ENCODE results near the gene TMEM208.
A peak's percentile ranks its signal among the peaks of the same experiment; 100 is the strongest.

TMEM208 gene

DNA sequence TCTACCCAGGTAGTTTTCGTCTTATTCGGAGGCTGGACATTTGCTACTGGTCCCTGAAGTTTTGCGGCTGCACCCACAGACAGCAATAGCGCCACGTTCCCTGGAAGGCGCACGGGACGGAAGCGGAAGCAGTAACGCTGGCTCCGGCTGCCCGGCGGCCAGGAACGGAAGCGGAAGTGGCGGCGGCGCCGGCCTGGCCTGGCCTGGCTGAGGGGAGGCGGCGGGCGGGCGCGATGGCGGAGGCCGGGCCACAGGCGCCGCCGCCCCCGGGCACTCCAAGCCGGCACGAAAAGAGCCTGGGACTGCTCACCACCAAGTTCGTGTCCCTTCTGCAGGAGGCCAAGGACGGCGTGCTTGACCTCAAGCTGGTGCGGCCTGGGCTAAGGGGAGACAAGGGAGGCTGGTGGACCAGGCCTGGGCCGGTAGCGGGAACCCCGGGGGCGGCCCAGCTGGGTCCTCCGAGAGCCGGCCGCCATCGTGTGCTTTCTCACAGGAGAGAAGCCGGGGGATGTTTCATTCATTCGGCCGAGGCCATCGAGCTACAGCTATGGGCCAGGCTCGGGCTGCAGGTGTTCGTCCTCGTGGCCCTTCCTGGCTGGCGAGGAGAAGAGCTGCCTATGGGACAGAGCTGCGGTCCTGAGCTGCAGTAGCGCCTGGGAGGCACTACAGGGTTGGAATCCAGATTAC is 34.8 kb upstream of the TMEM208 start, which contains the start of gene E2F4:
Gene E2F4, plus strand, starts transcription at position 161 of the 687 bp plus-strand sequence. Its CDS starts 73 bp downstream, at position 234.
- peak; percentile 90 for DNase-seq

DNA sequence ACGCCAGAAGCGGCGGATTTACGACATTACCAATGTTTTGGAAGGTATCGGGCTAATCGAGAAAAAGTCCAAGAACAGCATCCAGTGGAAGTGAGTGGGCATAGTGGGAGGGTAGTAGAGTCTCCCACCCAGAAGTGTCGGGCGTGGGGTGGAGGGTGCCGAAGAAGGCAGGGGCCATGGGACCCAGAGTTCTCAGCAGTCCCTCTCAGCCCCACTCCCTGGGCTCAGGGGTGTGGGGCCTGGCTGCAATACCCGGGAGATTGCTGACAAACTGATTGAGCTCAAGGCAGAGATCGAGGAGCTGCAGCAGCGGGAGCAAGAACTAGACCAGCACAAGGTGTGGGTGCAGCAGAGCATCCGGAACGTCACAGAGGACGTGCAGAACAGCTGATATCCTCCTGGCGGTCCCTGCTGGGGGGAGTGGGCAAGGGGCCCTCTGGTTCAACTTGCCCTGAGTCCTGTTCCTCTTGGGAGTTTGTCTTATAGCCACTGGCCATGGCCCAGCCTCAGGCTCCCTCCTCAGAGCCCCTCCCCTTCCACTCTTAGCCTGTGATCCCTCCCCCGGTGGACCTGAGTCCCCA is 34.1 kb upstream of the TMEM208 start:
- DNase-seq = no peak

DNA sequence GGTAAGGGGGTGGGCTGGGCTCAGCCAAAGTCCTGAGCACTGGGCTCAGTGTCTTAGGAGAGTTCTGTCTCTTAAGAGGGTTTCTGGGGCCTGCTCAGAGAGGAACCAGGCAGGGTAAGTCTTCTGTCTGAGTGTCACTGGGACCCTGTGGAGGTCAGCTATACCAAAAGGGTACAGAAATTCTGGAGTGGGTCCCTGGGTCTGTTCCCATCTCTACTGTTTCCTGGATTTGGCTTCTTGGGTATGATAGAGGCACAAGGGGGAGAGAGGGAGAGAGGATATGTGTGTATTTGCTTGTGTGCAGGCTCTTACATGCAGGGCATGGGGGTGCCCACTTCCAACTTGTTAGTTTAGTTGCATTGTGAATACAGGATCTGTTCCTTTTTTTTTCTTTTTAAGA is 33.4 kb upstream of the TMEM208 start:
- no peak for DNase-seq

DNA sequence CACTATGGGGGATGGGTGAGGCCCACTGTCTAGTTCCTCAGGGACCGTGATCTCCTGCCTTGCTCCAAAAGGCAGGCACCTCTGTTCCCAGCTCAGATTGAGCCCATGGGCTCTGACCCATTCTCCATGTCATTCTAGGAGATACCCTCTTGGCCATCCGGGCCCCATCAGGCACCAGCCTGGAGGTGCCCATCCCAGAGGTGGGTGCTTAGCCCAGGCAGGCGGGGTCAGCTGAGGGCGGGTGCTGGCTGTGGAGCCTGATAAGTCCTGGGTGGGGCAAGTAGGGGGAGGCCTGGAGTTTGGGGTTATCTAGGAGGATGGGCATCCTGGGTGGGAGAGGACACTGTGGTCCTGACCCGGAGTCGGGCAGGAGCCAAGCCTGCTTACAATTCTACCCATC is 32.7 kb upstream of the TMEM208 start:
- no peak for DNase-seq

DNA sequence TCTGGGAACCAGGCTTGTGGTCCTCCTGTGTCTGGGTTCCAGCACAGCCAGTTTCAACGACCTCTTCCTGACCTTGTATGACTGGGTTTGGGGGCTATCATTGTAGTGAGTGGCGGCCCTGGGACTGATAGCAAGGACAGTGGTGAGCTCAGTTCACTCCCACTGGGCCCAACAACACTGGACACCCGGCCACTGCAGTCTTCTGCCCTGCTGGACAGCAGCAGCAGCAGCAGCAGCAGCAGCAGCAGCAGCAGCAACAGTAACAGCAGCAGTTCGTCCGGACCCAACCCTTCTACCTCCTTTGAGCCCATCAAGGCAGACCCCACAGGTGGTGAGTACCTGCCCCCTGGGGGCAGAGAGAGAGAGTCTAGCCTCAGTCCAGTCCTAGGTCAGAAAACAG is 31.3 kb upstream of the TMEM208 start:
- no peak for DNase-seq

DNA sequence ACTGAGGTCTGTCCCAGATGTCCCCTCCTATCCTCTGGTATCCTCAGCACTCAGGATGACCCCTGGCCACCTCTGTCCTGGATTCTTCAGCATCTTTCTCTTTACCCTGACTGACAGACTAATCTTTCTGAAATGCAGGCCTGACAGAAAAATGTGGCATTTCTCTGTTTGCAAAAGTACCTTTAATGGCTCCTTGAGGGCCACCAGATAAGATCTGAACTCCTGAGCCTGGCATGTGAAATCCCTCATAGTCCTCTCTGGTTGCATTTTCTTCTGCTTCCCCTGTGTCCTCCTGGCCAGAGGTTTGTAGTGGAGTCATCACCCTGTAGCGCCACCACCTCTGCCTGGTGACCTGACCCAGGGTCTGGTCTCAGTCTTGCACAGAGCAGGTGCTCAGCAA is 30.0 kb upstream of the TMEM208 start:
- DNase-seq = no peak

DNA sequence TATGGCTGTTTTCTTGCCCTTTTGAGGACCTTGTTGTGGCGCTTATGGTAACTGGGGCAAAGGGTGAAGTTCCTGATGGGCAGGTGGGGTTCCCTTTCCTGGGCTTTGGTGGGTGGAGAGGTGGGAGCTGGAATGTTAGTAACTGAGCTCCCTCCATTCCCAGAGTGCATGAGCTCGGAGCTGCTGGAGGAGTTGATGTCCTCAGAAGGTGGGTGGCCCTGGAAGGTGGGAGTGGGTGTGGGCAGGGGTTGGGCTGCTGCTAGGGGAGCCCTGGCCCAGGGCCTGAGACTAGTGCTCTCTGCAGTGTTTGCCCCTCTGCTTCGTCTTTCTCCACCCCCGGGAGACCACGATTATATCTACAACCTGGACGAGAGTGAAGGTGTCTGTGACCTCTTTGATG is 29.2 kb upstream of the TMEM208 start:
- no peak for DNase-seq

DNA sequence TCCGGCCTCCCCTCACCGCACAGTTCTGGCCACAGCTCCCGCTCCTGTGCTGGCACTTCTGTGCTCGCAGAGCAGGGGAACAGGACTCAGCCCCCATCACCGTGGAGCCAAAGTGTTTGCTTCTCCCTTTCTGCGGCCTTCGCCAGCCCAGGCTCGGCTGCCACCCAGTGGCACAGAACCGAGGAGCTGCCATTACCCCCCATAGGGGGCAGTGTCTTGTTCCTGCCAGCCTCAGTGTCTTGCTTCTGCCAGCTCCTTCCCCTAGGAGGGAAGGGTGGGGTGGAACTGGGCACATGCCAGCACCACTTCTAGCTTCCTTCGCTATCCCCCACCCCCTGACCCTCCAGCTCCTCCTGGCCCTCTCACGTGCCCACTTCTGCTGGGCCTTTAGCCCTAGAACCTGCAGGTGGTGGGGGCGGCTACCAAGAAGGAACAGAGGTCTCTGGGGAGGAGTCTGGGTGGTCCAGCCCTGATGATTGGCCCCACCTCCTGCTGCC is 28.6 kb upstream of the TMEM208 start:
- peak; percentile 26 for DNase-seq

DNA sequence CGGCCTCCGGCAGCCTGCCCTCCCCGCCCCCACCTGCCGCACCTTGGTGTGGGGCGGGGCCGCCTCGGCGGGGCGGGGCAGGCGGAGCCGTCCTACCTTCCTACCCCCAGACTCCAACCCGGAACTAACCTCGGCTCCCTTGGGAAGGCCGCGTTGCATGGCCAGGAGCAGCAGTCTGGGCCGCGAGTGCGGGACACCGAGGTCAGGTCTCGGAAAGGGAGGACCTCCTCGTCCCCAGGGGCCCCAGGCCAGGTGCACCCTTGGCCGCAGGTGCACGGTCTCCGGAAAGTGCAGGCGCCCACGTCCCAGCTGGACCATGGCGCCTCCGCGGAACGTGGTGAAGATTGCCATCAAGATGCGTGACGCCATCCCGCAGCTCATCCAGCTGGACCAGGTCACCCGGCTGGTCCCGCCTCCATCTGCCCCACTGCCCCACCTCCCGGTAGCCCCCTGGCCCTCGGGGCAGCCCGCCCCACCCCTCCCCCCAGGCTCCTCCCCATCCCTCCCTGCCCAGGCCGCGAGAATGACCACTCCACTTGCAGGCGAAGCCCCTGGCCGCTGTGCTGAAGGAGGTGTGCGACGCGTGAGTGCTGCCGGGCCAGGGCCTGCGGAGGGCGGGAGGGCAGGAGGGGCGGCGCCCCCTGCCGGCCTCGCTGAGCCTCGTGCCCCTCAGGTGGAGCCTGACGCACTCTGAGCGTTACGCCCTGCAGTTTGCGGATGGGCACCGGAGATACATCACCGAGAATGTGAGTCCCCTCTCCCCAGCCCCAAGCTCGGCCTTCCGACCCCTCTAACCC is 27.7 kb upstream of the TMEM208 start, which contains the start of gene ELMO3:
Gene ELMO3, plus strand, starts transcription at position 121 of the 797 bp plus-strand sequence. Its CDS starts 196 bp downstream, at position 317.
- DNase-seq = no peak

DNA sequence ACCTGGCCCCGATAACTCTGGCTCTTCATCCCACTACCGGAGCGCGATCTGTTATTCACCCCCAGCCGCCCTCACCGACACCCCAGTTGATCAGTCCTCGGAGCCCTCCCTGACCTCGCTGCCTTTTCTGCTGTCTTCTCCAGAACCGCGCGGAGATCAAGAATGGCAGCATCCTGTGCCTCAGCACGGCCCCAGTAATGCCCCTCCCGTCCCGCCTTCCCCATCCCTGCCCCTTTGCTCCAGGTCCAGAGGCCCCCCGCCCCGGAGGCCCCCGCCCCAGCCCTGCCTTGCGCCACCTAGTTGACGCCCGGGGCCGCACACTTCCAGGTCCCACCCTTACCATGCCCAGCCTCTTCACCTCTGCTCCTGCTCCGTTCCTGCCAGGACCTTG is 27.1 kb upstream of the TMEM208 start:
- DNase-seq = no peak

DNA sequence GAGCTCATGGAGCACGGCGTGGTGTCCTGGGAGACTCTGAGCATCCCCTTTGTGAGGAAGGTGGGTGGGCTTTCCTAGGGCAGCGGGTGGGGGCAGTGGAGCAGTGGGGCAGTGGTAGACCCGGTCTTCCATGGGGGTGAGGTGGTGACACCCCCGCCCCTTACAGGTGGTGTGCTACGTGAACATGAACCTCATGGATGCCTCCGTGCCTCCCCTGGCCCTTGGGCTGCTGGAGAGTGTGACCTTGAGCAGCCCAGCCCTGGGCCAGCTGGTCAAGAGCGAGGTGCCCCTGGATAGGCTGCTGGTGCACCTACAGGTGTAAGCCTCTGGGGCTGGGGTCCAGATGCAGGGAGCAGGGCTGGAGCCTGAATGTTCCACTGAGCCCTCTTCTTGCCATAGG is 26.4 kb upstream of the TMEM208 start:
- DNase-seq = no peak

DNA sequence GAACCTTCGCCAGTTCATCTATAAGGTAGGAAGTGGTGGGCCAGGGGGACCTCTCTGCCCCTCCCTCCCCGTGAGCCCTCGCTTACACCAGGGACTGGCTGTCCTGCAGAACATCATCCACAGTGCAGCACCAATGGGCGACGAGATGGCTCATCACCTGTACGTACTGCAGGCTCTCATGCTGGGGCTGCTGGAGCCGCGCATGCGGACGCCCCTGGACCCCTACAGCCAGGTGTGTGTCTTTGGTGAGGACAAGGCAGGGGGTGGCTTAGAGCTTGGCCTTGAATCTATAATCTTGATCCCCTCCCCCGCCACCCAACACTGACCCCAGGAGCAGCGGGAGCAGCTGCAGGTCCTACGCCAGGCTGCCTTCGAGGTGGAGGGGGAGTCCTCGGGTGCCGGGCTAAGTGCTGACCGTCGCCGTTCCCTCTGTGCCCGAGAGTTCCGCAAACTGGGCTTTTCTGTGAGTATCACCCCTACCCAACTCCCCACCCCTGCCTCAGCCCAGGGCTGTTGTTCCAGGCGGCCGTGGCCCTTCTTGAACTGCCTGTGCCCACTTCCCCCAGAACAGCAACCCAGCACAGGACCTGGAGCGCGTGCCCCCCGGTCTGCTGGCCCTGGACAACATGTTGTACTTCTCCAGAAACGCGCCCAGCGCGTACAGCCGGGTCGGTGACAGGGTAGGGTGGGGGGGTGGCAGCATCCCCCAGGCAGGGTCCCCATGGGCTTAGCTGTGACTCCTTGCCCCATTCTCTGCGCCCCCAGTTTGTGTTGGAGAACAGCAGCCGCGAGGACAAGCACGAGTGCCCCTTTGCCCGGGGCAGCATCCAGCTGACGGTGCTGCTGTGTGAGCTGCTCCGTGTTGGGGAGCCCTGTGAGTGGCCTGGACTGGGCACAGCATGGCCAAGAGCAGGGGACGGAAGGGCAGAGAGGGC is 25.3 kb upstream of the TMEM208 start:
- DNase-seq = no peak

DNA sequence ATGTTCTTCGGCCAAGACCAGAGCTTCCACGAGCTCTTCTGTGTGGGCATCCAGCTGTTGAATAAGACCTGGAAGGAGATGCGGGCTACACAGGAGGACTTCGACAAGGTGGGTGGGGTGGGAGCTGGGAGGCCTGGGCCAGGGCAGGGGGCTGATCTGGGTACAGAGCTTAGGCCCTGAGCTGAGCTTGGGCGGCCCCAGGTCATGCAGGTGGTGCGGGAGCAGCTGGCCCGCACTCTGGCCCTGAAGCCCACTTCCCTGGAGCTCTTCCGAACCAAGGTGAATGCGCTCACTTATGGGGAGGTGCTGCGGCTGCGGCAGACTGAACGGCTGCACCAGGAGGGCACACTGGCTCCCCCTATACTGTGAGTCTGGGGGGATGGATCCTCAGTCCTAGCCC is 24.5 kb upstream of the TMEM208 start:
- DNase-seq = no peak

DNA sequence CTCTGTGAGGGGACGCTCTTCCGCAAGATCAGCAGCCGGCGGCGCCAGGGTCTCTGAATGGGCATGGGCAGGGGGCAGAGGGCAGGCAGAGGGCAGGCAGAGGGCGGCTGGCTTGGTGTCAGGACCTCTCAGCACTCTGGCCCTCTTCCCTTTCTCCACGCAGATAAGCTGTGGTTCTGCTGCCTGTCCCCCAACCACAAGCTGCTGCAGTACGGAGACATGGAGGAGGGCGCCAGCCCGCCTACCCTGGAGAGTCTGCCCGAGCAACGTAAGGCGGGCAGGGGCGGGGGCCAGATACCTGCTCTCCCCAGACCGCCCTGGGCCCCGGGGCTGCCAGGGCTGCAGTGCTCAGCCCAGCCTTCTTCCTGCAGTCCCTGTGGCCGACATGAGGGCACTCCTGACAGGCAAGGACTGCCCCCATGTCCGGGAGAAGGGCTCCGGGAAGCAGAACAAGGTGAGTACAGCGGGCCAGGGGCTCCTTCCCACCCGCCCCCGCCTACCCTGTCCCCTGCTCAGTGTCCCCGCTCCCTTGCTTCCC is 23.9 kb upstream of the TMEM208 start:
- no peak for DNase-seq

DNA sequence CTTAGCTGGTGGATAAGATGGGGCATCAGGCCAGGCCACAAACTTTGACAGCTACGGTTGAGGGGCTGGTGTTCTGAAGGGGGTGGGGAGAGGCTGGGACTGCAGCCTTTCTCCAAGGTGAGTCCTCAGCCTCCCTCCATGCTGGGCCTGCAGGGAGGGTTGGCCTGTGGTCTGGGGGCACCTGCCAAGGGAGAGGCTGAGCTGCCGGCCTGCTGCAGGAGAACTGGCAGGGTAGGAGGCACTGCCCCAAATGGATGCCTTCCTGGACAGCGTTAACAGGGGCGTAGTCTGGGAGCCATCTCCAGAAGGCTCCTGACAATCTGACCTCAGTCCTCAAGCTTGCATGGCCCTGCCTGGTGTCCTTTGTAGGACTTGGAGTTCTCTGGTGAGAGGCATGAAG is 22.9 kb upstream of the TMEM208 start:
- no peak for DNase-seq

DNA sequence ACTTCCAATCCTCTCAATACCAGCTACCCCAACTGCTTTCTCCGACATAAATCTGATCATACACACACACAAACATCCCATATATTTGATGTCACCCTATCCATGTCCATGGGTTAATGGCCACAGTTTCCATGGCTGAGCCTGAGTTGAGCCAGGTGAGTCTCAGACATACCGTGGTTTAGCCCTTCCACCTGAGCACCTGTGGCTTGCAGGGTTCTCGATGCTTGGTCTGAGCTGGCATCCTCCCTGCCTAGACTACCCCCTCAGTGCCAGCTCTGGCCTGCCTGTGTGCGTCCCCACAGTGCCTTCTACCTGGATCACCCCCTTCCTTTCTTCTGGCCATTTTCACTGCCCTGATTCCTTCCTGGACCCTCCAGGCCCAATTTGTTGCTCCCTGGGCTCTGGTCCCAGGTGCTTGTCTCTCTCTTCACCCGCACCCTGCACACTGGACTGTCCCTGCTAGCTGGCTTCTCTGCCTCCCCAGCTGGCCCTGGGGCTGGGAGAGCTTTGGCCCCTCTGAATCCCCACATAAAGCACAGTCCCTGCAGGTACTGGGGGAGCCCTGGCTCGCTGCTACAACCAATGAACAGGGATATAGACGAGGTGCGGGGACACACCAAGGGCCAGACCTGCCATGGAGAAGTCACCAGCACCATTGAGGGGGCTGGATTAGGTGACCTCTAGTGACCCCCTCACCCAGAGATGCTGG is 20.6 kb upstream of the TMEM208 start:
- DNase-seq = no peak

DNA sequence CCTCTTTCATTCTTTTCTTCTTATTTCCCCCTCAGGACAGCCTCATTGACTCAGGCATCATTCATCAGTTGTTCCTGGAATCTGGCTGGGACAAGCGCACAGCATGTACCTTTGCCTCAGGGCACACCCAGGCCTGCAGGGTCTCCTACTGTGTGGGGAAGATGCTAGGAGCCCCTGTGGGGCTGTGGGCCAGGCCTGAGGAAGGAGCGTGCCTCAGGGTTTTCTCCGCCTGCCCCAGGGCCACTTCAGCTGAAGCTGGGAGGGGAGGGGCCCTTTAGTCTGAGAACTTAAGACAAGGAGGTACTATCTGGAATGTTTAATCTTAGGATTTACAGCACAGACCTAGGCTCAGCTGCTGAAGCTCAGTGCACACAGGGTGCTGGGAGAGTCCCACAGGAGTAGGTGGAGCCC is 20.1 kb upstream of the TMEM208 start:
- DNase-seq = no peak

DNA sequence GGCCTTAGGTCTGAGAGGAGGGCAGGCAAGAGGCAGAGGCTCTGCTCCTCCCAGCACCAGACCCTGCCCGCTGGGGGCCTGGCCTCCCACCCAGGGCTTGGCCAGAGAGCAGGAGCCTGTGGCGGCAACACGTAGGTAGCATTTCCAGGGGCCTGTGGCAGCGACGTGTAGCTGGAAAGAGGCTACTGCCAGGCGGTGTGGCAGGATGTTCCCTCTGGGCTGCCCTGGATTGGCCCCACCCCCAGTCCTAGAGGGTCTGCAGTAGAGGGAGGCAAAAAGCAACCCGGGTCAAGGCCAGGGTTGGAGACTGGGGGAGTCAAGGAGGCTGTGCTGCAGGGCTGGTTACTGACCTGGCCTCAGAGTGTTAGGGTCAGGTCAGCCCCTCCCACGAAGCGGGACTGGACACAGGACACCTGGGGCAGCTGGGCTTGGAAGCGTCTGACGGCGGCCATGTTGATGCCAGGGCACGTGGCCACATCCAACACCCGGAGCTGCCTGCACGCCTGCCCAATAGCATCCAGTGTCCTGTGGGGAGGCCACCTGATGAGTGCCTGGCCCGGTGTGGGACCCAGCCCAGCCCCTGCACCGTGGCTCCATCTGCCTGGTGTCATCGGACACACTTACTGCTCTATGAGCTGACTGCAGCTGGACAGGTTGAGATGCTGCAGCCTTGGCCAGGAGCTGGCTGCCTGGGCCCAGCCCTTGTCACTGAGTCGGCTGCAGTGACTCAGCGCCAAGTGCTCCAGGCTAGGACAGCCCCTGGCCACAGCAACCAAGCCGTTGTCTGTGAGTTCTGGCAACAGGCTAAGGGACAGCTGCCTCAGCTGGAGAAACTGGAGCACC is 19.5 kb upstream of the TMEM208 start:
- DNase-seq = no peak

DNA sequence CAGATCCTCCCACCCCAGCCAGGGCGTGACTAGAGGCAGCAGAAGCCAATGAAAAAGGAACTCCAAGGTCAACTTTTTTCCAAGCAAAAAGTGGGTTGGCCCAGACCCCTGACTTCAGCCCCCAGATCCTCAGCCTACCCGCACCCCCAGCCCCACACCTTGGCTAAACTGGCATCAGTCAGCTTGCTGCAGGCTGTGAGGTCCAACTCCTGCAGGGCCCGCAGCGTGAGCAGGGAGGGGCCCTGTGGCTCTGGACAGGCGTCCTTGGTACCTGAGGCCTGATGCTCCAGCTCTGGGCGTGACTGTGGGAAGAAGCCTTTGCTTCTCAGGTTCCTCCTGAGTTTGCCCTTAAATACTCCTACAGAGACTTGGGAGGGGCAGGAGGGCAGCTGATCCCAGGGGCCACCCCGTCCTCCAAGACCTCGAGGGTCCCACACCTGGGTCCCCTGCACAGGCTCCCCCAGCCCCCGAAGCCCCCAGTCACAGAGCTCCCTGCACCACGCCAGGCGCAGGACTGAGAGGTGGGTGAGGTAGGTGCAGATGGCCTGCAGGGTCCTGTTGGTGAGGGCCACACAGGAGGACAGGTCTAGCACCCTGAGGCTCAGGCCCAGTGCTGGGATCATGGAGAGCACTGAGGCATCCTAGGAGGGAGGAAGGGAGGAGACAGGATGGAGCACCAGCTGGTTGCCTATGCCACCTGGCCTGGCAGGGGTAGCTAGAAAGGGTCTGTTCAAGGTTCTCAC is 18.6 kb upstream of the TMEM208 start:
- DNase-seq = no peak

DNA sequence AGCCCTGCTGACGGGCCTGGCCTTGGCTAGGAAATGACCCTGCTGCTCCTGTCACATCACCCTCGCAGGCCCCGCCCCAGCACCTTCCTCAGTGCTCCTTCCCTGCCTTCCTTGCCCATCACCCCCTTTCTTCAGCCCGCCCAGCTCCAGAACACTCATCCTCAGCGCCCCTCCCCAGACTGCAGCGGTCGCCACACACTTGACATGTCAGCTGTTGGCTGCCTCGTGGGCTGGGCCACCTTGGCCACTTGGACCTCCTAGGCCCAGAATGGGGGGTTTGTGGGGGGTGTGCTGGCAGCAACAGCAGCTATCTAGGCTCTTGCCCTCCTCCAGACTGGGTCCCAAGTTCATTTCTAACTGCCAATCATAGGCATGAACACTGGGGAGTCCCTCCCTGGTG is 17.4 kb upstream of the TMEM208 start:
- no peak for DNase-seq
